Stimulated activated naive CD8-positive, alpha-beta T cell treated with anti-CD3 and anti-CD28 coated beads, Interleukin-15, Interleukin-2, amounts not matched to agents 100 U/mL and 50 U/mL, for 24 hours (primary cell): ENCODE results near the gene MSANTD3.
A peak's percentile ranks its signal among the peaks of the same experiment; 100 is the strongest.

ENCODE experiments used
- ATAC-seq: fragments of 150-1000 bp; cut with Tn5 transposase; one replicate; pipeline ENCODE4 v1.10.0; 2021
- DNase-seq: peaks from one replicate; pipeline ENCODE4 v3.0.0; 2021

Gene MSANTD3

GRCh38 chr9:100465761-100466160 is 38.8 kb downstream of the MSANTD3 start:
- ATAC-seq (no peak), DNase-seq (no peak)

GRCh38 chr9:100466171-100466828 is 39.4 kb downstream of the MSANTD3 start:
- ATAC-seq: no peak

GRCh38 chr9:100466829-100467221 is 39.9 kb downstream of the MSANTD3 start:
- DNase-seq: no peak
- no peak for ATAC-seq

More at GRCh38 chr9:100466171-100466828, 39.4 kb downstream of the MSANTD3 start:
- DNase-seq: no peak

- ATAC-seq (no peak), DNase-seq (no peak)
Measured at GRCh38 chr9:100468041-100468440, 41.1 kb downstream of the MSANTD3 start.

GRCh38 chr9:100472268-100472667 is 45.3 kb downstream of the MSANTD3 start:
- no peak for DNase-seq
- no peak for ATAC-seq

GRCh38 chr9:100472788-100473275 is 45.9 kb downstream of the MSANTD3 start, which contains the start of gene TMEFF1:
TMEFF1 (plus strand) TSS chr9:100473149; CDS start chr9:100473545, 396 bp downstream.
- DNase-seq: peak; percentile 65
- peak; percentile 59 for ATAC-seq

- ATAC-seq (peak; percentile 73), DNase-seq (peak; percentile 45)
Measured at GRCh38 chr9:100473276-100474081, 46.5 kb downstream of the MSANTD3 start.

- no peak for ATAC-seq
- DNase-seq: no peak
Measured at GRCh38 chr9:100474082-100474923, 47.4 kb downstream of the MSANTD3 start.

GRCh38 chr9:100474924-100475276 is 48.0 kb downstream of the MSANTD3 start:
- DNase-seq (no peak), ATAC-seq (no peak)

GRCh38 chr9:100477241-100477640 is 50.3 kb downstream of the MSANTD3 start:
- DNase-seq: no peak
- no peak for ATAC-seq

- no peak for DNase-seq
- no peak for ATAC-seq
Measured at GRCh38 chr9:100478192-100478591, 51.2 kb downstream of the MSANTD3 start.

GRCh38 chr9:100479820-100480219 is 52.9 kb downstream of the MSANTD3 start:
- no peak for ATAC-seq
- DNase-seq: no peak

GRCh38 chr9:100485196-100485595 is 58.3 kb downstream of the MSANTD3 start:
- DNase-seq (no peak), ATAC-seq (no peak)

- no peak for DNase-seq
- no peak for ATAC-seq
Measured at GRCh38 chr9:100486479-100487176, 59.7 kb downstream of the MSANTD3 start.

- DNase-seq: no peak
- ATAC-seq: no peak
Measured at GRCh38 chr9:100488177-100488576, 61.2 kb downstream of the MSANTD3 start.

- ATAC-seq: no peak
- DNase-seq: no peak
Measured at GRCh38 chr9:100489836-100490235, 62.9 kb downstream of the MSANTD3 start.

GRCh38 chr9:100492952-100493351 is 66.0 kb downstream of the MSANTD3 start:
- ATAC-seq: no peak
- no peak for DNase-seq

GRCh38 chr9:100498592-100498991 is 71.6 kb downstream of the MSANTD3 start:
- ATAC-seq (no peak), DNase-seq (no peak)

- DNase-seq (no peak), ATAC-seq (no peak)
Measured at GRCh38 chr9:100499460-100499859, 72.5 kb downstream of the MSANTD3 start.

GRCh38 chr9:100499866-100500265 is 72.9 kb downstream of the MSANTD3 start:
- ATAC-seq (no peak), DNase-seq (no peak)
